ENCODE data around the gene SLC12A1.

SLC12A1 gene

DNA sequence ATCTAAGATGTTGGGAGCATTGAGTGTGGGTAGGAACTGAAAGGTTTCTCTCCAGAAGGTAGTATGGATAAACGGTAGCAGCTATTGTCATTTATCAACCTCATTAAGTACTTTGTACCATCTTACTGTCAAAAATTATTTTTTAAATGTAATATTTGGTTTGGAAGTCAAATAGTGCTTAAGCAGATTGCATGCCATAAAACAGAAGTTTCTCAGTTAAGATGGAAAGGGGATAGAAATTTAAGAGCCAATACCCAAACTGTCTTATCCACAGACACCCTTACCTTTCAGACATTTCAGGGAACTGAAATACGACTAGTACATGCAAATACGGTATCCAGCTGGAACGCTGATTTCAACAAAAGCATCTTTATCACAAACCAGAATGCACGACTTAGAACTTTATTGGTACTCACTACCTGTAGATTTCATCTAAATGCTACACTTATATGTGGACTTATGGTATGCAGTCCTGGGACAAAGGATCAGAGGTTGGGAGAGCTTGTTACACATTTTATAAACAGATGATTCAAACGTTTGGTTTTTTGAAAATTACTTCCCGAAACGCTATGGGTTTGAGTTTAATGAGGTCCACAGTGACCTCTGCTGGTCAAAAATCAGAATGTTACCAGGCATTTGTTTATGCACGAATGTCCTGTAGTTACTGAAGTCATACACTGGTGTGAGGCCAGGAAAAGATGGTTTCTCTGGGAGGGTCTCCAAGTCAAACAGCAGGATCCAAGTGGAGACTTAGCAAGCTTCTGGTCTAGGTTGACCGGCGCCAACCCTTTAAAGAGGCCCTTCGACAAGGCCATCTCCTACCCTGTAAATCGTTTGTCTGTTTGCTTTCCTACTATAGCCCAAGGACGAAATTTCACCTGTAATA lies 79.5 kb downstream of the SLC12A1 start:
- TF ChIP-seq CTCF (IDR thresholded peaks at IDR 0.05) = peak; percentile 52
- Histone ChIP-seq H3K4me3 (ENCODE audit: low read depth in 1 of 2, low read length in 1 of 2) (no peak overlapping the region), H3K4me1 (ENCODE audit: control insufficient read depth in 1 of 2, insufficient read depth in 1 of 2, low read depth in 1 of 2, low read length in 1 of 2) (peaks cover 0 to 7% of the 10 kb centered on the region in 2 experiments), H3K27me3 (peaks cover 16% of the 10 kb centered on the region), H3K9me3 (no peaks in the 10 kb centered on the region), H3K27ac (no peak overlapping the region), H3K36me3 (peaks cover 4% of the 10 kb centered on the region)

DNA sequence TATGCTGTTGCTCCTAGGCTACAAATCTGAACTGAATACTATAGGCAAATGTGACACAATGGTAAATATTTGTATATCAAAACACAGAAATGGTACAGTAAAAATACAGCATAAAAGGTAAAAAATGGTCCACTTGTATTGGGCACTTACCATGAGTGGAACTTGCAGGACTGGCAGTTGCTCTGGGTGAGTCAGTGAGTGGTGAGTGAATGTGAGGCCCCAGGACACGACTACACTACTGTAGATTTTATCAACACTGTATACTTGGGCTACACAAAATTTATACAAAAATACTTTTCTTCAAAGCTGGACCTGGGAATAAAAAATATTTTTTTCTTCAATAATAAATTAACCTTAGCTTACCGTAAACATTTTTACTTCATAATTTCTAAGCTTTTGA lies 83.5 kb downstream of the SLC12A1 start:
- no peaks in the 10 kb centered on the region for H3K27me3 ChIP-seq

GRCh38 chr15:48292458-48292857 lies 86.4 kb downstream of the SLC12A1 start:
- Histone ChIP-seq H3K36me3 (peaks cover 11% of the 10 kb centered on the region), H3K27me3 (no peaks in the 10 kb centered on the region), H3K4me1 (ENCODE audit: control insufficient read depth in 1 of 2, insufficient read depth in 1 of 2, low read depth in 1 of 2, low read length in 1 of 2) (peaks cover 0 to 4% of the 10 kb centered on the region in 2 experiments), H3K4me3 (ENCODE audit: low read depth in 1 of 2, low read length in 1 of 2) (no peak overlapping the region), H3K9me3 (no peaks in the 10 kb centered on the region), H3K27ac (no peak overlapping the region)
- TF ChIP-seq CTCF (IDR thresholded peaks at IDR 0.05) = no peak

More for the DNA sequence above, 83.5 kb downstream of the SLC12A1 start:
- no peaks in the 10 kb centered on the region for H3K9me3 ChIP-seq
- peaks cover 11% of the 10 kb centered on the region for H3K36me3 ChIP-seq
- no peak for TF ChIP-seq CTCF (IDR thresholded peaks at IDR 0.05)
- H3K4me1 ChIP-seq (ENCODE audit: control insufficient read depth in 1 of 2, insufficient read depth in 1 of 2, low read depth in 1 of 2, low read length in 1 of 2) = peaks cover 0 to 7% of the 10 kb centered on the region in 2 experiments
- H3K4me3 ChIP-seq (ENCODE audit: low read depth in 1 of 2, low read length in 1 of 2) = no peak overlapping the region
- H3K27ac ChIP-seq = no peak overlapping the region

- H3K36me3 ChIP-seq = peaks cover 12% of the 10 kb centered on the region
- no peaks in the 10 kb centered on the region for H3K9me3 ChIP-seq
- TF ChIP-seq CTCF (IDR thresholded peaks at IDR 0.05) = no peak
- no peak overlapping the region for H3K4me3 ChIP-seq (ENCODE audit: low read depth in 1 of 2, low read length in 1 of 2)
- H3K4me1 ChIP-seq (ENCODE audit: control insufficient read depth in 1 of 2, insufficient read depth in 1 of 2, low read depth in 1 of 2, low read length in 1 of 2) = no peaks in the 10 kb centered on the region
- H3K27ac ChIP-seq = no peak overlapping the region
- no peaks in the 10 kb centered on the region for H3K27me3 ChIP-seq
These were observed 91.6 kb downstream of the SLC12A1 start for GRCh38 chr15:48297668-48298067.

GRCh38 chr15:48298914-48299313 lies 92.8 kb downstream of the SLC12A1 start:
- Histone ChIP-seq H3K27ac (no peak overlapping the region), H3K27me3 (no peaks in the 10 kb centered on the region), H3K9me3 (no peaks in the 10 kb centered on the region), H3K36me3 (peaks cover 6% of the 10 kb centered on the region), H3K4me1 (ENCODE audit: control insufficient read depth in 1 of 2, insufficient read depth in 1 of 2, low read depth in 1 of 2, low read length in 1 of 2) (no peaks in the 10 kb centered on the region), H3K4me3 (ENCODE audit: low read depth in 1 of 2, low read length in 1 of 2) (no peak overlapping the region)
- no peak for TF ChIP-seq CTCF (IDR thresholded peaks at IDR 0.05)
